GM12878 (cell line): ENCODE data around the gene AIG1. TPM values are rescaled to one million over a fixed set of nuclear protein-coding genes. Genes with fewer than 3 reads are reported as not detected.

Experiments used
- ATAC-seq: fragments of 200-7000 bp; cut with Tn5 transposase; 3 replicates; pipeline ENCODE4 v1.9.1; 2020; ENCODE audit warnings: mild to moderate bottlenecking, moderate library complexity
- BruUV-seq: library from RNA; stranded (reverse); fragments of 400-500 nt; replicated peaks from 2 replicates; lab custom pipeline; 2021; lab: Mats Ljungman, UMichigan
- CTCF ChIA-PET: fragments of 300-600 bp; sonication (Branson Sonifier 250); formaldehyde crosslinking; extraction: SDS; loops from one replicate; lab custom pipeline; 2021; ENCODE audit warnings: inconsistent platforms; lab: Yijun Ruan, JAX
- POLR2A ChIA-PET: fragments of 350-600 bp; formaldehyde crosslinking; extraction: SDS; loops from one replicate; lab custom pipeline; 2021; ENCODE audit warnings: inconsistent platforms; lab: Charles Lee
- RAD21 ChIA-PET: fragments of 300-600 bp; sonication (Branson Sonifier 250); formaldehyde crosslinking; loops from one replicate; lab custom pipeline; 2023; ENCODE audit warnings: antibody characterized with exemption; ENCODE audit not compliant: unreplicated experiment; lab: Charles Lee
- SMC1A ChIA-PET: fragments of 300-600 bp; sonication (Branson Sonifier 250); formaldehyde crosslinking; loops from one replicate; lab custom pipeline; 2023; ENCODE audit not compliant: unreplicated experiment, uncharacterized antibody; lab: Charles Lee
- DNase-seq: peaks from one replicate; pipeline ENCODE4 v3.0.0-alpha.2; 2011; ENCODE audit warnings: low read depth, low spot score
- FAIRE-seq: peaks from 3 replicates; lab custom pipeline; 2011; peaks lifted over from hg19 to GRCh38; lab: Jason Lieb, UNC
- H2AFZ ChIP-seq: 2 replicates; pipeline ENCODE4 v1.6.0; 2011; ENCODE audit warnings: low read depth, low read length, control low read depth; ENCODE audit not compliant: control insufficient read depth
- H3K27ac ChIP-seq: 2 replicates; pipeline ENCODE4 v1.5.1; 2011; ENCODE audit warnings: control low read depth; ENCODE audit not compliant: control insufficient read depth, insufficient read depth
- H3K27me3 ChIP-seq, 2 experiments: replicated peaks in 1 of 2; 2 replicates each; pipeline versions ENCODE4 v1.6.0 to v1.6.1; 2011; ENCODE audit warnings: low read length in 1 of 2; ENCODE audit not compliant: control insufficient read depth in 2 of 2, insufficient read depth in 2 of 2
- H3K36me3 ChIP-seq, 2 experiments: 2 replicates each; pipeline ENCODE4 v1.5.1; 2011; ENCODE audit warnings: low read length in 1 of 2; ENCODE audit not compliant: control insufficient read depth in 2 of 2, insufficient read depth in 2 of 2
- H3K4me1 ChIP-seq: 2 replicates; pipeline ENCODE4 v1.6.1; 2011; ENCODE audit warnings: mild to moderate bottlenecking, low read length, moderate library complexity, mixed read lengths; ENCODE audit not compliant: control insufficient read depth, insufficient read depth
- H3K4me2 ChIP-seq: 2 replicates; pipeline ENCODE4 v1.6.0; 2011; ENCODE audit warnings: control low read depth; ENCODE audit not compliant: control insufficient read depth, insufficient read depth
- H3K4me3 ChIP-seq: fragments of 200-600 bp; sonication (generic); 2 replicates; pipeline ENCODE4 v1.5.1; 2016
- H3K79me2 ChIP-seq: 2 replicates; pipeline ENCODE4 v1.6.0; 2011; ENCODE audit warnings: low read length; ENCODE audit not compliant: control insufficient read depth, insufficient read depth
- H3K9ac ChIP-seq: 2 replicates; pipeline ENCODE4 v1.8.0; 2011; ENCODE audit warnings: low read length, control low read depth, mixed read lengths; ENCODE audit not compliant: control insufficient read depth, insufficient read depth
- H3K9me3 ChIP-seq: replicated peaks from 3 replicates; pipeline ENCODE4 v1.5.1; 2011; ENCODE audit warnings: mild to moderate bottlenecking, low read length; ENCODE audit not compliant: control insufficient read depth, insufficient read depth
- H4K20me1 ChIP-seq: 2 replicates; pipeline ENCODE4 v1.6.0; 2011; ENCODE audit not compliant: control insufficient read depth, insufficient read depth
- ATF2 ChIP-seq: IDR thresholded peaks from 2 replicates; pipeline ENCODE4 v1.6.1; 2012; ENCODE audit warnings: low read length, inconsistent platforms
- CBX5 ChIP-seq: sonication (generic); IDR thresholded peaks from 2 replicates; pipeline ENCODE4 v1.6.1; 2016; ENCODE audit warnings: low read depth, moderate library complexity, mild to moderate bottlenecking, inconsistent platforms
- EGR1 ChIP-seq, 2 experiments: IDR thresholded peaks; 1 replicate in 1 of 2; 2 replicates in 1 of 2; pipeline ENCODE4 v1.6.1; 2011 to 2012; ENCODE audit warnings: low read depth in 2 of 2, low read length in 2 of 2, borderline replicate concordance in 1 of 2, mild to moderate bottlenecking in 1 of 2, moderate library complexity in 1 of 2
- ESRRA ChIP-seq: IDR thresholded peaks from 2 replicates; pipeline ENCODE4 v1.6.1; 2012; ENCODE audit warnings: mild to moderate bottlenecking, low read length, improper control_type of control experiment
- HDAC2 ChIP-seq: fragments of 200-600 bp; sonication (generic); IDR thresholded peaks from 2 replicates; pipeline ENCODE4 v1.6.1; 2017
- HSF1 ChIP-seq: fragments of 150-350 bp; IDR thresholded peaks from 2 replicates; pipeline ENCODE4 v1.6.1; 2014; ENCODE audit warnings: mild to moderate bottlenecking, low read depth, low read length
- NFIC ChIP-seq: IDR thresholded peaks from 2 replicates; pipeline ENCODE4 v1.6.1; 2012; ENCODE audit warnings: low read depth, mild to moderate bottlenecking, inconsistent platforms, low read length, moderate library complexity
- NFXL1 ChIP-seq: fragments of 450-650 bp; IDR thresholded peaks from 2 replicates; pipeline ENCODE4 v1.6.1; 2017; ENCODE audit warnings: antibody characterized with exemption, mild to moderate bottlenecking, borderline replicate concordance
- NKRF ChIP-seq: fragments of 450-650 bp; conservative IDR thresholded peaks from 2 replicates; pipeline ENCODE4 v1.6.1; 2017; ENCODE audit warnings: mild to moderate bottlenecking, moderate library complexity
- PKNOX1 ChIP-seq: fragments of 450-650 bp; IDR thresholded peaks from 2 replicates; pipeline ENCODE4 v1.6.1; 2016; ENCODE audit warnings: mild to moderate bottlenecking
- RFX5 ChIP-seq: IDR thresholded peaks from 2 replicates; pipeline ENCODE4 v1.6.1; 2011; ENCODE audit warnings: low read depth, low read length, improper control_type of control experiment
- SREBF1 ChIP-seq: IDR thresholded peaks from 2 replicates; pipeline ENCODE4 v1.6.1; 2012; ENCODE audit warnings: mild to moderate bottlenecking, low read length
- SREBF2 ChIP-seq: IDR thresholded peaks from 2 replicates; pipeline ENCODE4 v1.6.1; 2012; ENCODE audit warnings: mild to moderate bottlenecking, low read length
- USF1 ChIP-seq: IDR thresholded peaks from 2 replicates; pipeline ENCODE4 v1.6.1; 2011; ENCODE audit warnings: borderline replicate concordance, low read depth, mild to moderate bottlenecking, moderate library complexity, mixed read lengths, low read length; ENCODE audit not compliant: insufficient read depth; ENCODE audit errors: extremely low read length
- ZBED1 ChIP-seq: IDR thresholded peaks from 2 replicates; pipeline ENCODE4 v1.6.1; 2016; ENCODE audit warnings: borderline replicate concordance
- WGBS: methylation state at CpG from one replicate; pipeline ENCODE4 v1.1.6; 2016; ENCODE audit warnings: low lambda C conversion rate; ENCODE audit not compliant: insufficient replicate concordance, insufficient coverage; ENCODE audit errors: missing lambda C conversion rate; 5-methylcytosine and 5-hydroxymethylcytosine counted together
- in situ Hi-C: fragments of 300-500 bp; cut with MboI; formaldehyde crosslinking; loops from 9 replicates; pipeline ENCODE4 v1.14.3; 2018; ENCODE audit warnings: mixed read lengths
- intact Hi-C: fragments of 100-400 bp; cut with micrococcal nuclease; formaldehyde crosslinking; loops from one replicate; pipeline ENCODE4 v1.14.2; 2022; ENCODE audit not compliant: unreplicated experiment
- polyA plus RNA-seq, 11 experiments: library from polyadenylated mRNA; depleted of rRNA in 4 of 11; unstranded in 6 of 11; stranded (reverse) in 5 of 11; fragments of >200 nt; fragmentation: Nextera tagmentation in 4 of 11; fragmentation: Illumina TruSeq in 1 of 11; extraction: Ambion mirVana in 4 of 11; extraction: Trizol in 1 of 11; gene quantifications; 1 replicate in 1 of 11; 2 replicates in 10 of 11; pipeline versions ENCODE4 v1.2.1 to v1.2.3, GENCODE V29; 2011 to 2016; ENCODE audit warnings: inconsistent platforms in 2 of 11, missing spikeins in 2 of 11, low read depth in 1 of 11
- total RNA-seq, 4 experiments: library from RNA; depleted of rRNA in 3 of 4; stranded (reverse); fragments of >200 nt in 3 of 4; fragmentation: Illumina TruSeq in 1 of 4; extraction: Trizol in 1 of 4; gene quantifications; 2 replicates each; pipeline versions ENCODE4 v1.2.1 to v1.2.3, GENCODE V29; 2013 to 2021

AIG1 gene
- total and polyA plus RNA-seq, 10 of the 15 experiments (the other 5 are each of a cell fraction or from before 2014, with no cell fraction given): 27.0 to 74.5 (median 36.4) TPM

- Histone ChIP-seq H3K27me3 (no peaks in the 10 kb centered on the region), H3K79me2 (no peaks in the 10 kb centered on the region), H3K9ac (no peak overlapping the region), H3K4me3 (no peak overlapping the region), H3K36me3 (no peaks in the 10 kb centered on the region), H3K27ac (no peak overlapping the region), H3K4me2 (no peak overlapping the region), H3K4me1 (no peaks in the 10 kb centered on the region), H4K20me1 (no peaks in the 10 kb centered on the region), H2AFZ (no peak overlapping the region), H3K9me3 (no peaks in the 10 kb centered on the region)
- RAD21 ChIA-PET: no interaction called here
- FAIRE-seq (no peak), ATAC-seq (no peak), DNase-seq (no peak)
- no TSS peak for BruUV-seq
- WGBS: 87% methylated on average over 2 of the region's 2 CpGs
- POLR2A ChIA-PET: no interaction called here
- intact Hi-C loops: no loop called here
- SMC1A ChIA-PET: interaction anchor here (1.2 to 1.5 kb wide), 2 partner anchors 8 to 10 kb away, joined by 4 to 6 read pairs; no protein-coding TSS in a partner anchor
- CTCF ChIA-PET: interaction anchor here (0.7 to 1.7 kb wide), 2 partner anchors 10 to 59 kb away, joined by 3 to 6 read pairs; no protein-coding TSS in a partner anchor
- in situ Hi-C loops: no loop called here
- TF ChIP-seq NKRF (no peak), HSF1 (no peak), ATF2 (no peak), SREBF1 (no peak), NFXL1 (no peak), SREBF2 (no peak), EGR1 (IDR thresholded peaks at IDR 0.05; ENCODE audit: borderline replicate concordance in 1 of 2, low read depth in 2 of 2, low read length in 2 of 2) (no peak), PKNOX1 (no peak), ESRRA (no peak), ZBED1 (no peak), NFIC (no peak), CBX5 (no peak), HDAC2 (no peak), USF1 (no peak), RFX5 (no peak)
Observed at GRCh38 chr6:143222801-143223231, 162.1 kb downstream of the AIG1 start.
